ENCODE results near the gene RNF223. TPM values are rescaled to one million over a fixed set of nuclear protein-coding genes. Genes with fewer than 3 reads are reported as not detected.
"Not testable (repeated sequence)": the region's sequence is repeated elsewhere in the genome, so short reads cannot be mapped to it uniquely, and the experiment has no call there.

The RNF223 gene
- total RNA-seq, 1 donor: not detected

DNA sequence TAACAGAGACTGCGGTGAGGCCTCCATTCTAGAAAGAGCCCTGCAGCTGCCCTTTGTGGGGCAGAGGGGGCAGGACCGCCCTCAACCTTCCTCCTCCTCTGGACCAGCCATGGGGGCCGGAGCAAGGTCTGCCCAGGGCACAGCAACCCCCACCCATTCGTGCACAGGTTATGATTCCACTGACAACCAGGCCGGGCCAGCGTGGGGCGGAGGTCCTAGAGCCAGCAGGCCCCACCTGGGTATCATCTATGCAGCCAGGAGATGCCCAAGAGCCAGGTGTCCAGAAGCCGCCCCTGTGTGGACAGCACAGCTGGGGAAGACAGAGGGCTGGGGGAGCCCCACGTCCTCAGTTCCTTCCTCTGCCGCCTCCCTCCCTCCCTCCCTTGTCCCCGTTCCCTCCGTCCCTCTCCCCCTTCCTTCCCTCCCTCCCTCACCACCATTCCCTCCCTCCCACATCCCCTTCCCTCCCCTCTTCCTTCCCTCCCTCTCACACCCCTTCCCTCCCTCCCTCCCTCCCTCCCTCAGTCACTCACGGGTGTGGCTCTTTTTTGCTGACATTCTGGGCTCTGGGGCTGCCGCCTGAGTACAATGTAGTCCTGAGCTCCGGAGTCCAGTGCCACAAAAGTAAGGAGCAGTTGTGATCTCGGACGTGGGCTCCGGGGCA is 12.3 kb downstream of the RNF223 start:
- H3K4me3 ChIP-seq (ENCODE audit: low read depth, low read length): no peak overlapping the region
- peak; percentile 11 for DNase-seq (ENCODE audit: low read depth)
- TF ChIP-seq CTCF (IDR thresholded peaks at IDR 0.05; ENCODE audit: insufficient read depth, low read depth, low read length): no peak

DNA sequence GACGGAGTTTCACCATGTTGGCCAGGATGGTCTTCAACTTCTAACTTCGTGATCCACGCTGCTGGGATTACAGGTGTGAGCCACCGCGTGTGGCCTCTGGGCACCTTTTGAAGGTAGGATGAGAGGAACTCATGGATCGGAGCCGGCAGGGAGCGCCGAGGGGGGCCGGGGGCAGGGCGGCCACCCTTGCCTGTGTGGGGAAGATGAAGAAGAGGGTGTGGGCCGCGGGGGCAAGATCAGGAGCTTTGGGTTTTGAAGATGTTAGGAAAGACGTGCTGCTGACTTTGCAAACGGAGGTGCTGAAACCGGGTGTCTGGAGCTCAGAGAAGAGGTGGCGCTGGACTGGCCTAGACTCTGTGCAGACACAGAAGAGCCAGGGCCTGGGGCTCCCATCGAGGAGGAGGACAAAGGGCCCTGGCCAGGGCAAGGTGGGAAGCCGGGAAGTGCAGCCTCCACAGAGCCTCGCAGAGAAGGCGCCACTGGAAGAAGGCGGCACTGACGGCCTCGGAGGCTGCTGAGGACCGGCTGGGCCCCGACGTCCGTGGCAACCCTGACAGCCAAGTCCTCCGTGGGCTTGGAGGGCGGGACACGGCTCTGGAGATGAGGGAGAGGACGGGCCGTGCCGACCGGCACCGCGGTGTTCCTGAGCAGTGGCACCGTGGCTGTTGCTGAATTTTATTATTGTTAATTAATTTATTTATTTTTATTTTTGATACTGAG is 13.7 kb downstream of the RNF223 start:
- DNase-seq (ENCODE audit: low read depth): no peak
- no peak overlapping the region for H3K4me3 ChIP-seq (ENCODE audit: low read depth, low read length)
- TF ChIP-seq CTCF (IDR thresholded peaks at IDR 0.05; ENCODE audit: insufficient read depth, low read depth, low read length): no peak

DNA sequence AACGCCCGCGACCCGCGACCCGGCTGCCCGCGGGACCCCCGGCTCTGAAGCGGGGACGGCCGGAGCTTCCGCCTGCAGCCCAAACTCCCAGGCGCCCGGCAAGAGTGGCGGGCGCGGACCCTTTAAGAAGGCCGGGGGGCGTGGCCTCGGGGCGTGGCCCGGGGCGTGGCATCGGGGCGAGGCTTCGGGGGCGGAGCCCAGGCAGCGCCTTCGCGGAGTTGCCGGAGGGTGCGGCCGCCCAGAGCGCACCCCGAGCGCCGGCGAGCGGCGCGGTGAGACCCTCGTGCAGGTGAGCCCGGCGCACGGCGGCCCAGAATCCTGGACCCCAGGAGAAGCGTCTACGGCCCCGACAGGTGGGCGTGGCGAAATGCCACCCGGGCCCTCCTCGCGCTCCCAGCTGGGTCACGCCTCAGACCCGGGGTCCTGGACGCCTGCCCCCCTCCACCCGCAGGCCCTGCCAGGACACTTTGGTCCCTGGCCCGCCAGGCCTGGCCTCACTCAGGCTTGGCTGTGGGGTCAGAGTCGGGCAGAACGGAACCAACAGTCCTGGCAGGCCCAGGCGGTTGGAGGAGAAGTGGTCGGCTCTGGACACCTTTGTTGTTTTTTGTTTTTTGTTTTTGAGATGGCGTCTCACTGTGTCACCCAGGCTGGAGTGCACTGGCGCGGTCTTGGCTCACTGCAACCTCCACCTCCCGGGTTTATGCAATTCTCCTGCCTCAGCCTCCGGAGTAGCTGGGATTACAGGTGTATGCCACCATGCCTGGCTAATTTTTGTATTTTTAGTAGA is 14.4 kb downstream of the RNF223 start:
- DNase-seq (ENCODE audit: low read depth): peak; percentile 77
- peak overlapping the region; percentile 57 for H3K4me3 ChIP-seq (ENCODE audit: low read depth, low read length)
- no peak for TF ChIP-seq CTCF (IDR thresholded peaks at IDR 0.05; ENCODE audit: insufficient read depth, low read depth, low read length)

DNA sequence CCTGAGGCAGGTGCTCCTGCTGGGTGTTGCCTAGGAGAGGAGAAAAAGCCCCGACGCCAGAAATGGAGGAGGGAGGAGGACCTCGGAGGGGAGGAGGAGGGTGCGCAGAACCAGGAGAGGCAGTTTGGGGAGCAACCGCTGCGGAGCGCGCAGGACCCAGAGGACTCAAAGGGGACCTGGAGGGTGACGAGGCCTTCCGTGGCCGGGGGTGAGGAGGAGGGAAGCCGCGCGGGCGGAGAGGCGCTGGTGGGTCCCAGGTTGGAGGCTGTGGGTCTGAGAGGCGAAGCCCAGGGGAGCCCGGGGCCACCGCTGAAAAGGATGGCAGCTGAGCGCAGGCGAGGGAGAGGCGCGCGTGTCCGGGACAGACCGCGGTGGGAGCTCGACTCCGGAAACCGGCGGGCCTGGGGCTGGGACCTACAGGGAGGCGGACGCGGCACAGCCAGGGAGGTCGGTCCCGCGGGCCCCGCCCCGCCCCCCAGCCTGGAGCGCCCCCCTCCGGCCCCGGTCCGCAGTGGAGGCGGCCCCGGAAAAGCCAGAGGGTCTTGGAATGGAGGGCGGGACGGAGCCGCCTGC is 15.1 kb downstream of the RNF223 start:
- DNase-seq (ENCODE audit: low read depth): peak; percentile 36
- peak overlapping the region; percentile 57 for H3K4me3 ChIP-seq (ENCODE audit: low read depth, low read length)
- peak; percentile 22 for TF ChIP-seq CTCF (IDR thresholded peaks at IDR 0.05; ENCODE audit: insufficient read depth, low read depth, low read length)

DNA sequence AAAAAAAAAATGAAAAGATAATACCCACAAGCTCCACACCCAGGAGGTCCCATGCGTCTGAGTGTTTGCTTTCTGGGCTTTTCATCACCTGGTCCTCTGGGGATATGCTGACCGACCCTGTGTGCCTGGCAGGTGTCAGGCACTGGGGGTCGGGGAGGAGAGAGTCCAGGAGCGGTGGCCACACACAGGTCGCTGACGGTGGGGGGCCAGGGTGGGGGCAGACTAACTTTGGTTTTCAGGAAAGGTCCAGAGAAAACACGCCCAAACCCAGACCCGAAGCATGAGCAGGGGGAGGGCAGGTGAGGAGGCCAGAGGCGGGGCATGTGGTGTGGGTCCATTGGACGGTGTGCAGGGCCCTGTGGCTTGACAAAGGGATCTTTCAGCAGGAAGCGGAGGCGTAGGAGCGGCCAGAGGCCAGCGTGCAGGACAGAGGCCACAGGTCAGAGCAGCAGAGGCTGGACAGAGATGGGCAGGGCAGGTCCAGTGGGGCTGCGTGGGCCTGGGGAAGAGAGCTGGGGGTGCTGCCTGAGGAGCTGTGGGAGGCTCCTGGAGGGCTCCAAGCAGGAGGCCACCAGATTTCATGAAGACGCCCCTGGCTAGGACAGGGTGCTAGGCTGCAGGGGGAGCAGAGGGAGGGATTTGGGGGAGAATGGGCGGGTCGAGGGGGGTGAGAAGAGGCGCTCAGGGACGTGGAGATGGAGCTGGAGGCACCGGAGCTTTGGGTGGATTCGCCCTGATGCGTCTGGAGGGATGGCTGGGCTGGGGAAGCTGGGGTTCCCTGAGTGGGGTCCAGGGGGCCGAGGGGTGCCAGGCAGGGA is 15.8 kb downstream of the RNF223 start:
- TF ChIP-seq CTCF (IDR thresholded peaks at IDR 0.05; ENCODE audit: insufficient read depth, low read depth, low read length): no peak
- peak overlapping the region; percentile 57 for H3K4me3 ChIP-seq (ENCODE audit: low read depth, low read length)
- no peak for DNase-seq (ENCODE audit: low read depth)

- not testable (repeated sequence) for DNase-seq (ENCODE audit: low read depth); H3K4me3 ChIP-seq (ENCODE audit: low read depth, low read length)
Measured at GRCh38 chr1:1057769-1058087, 16.4 kb downstream of the RNF223 start.
